ENCODE measurements around the gene ASIC1.

Gene ASIC1

DNA sequence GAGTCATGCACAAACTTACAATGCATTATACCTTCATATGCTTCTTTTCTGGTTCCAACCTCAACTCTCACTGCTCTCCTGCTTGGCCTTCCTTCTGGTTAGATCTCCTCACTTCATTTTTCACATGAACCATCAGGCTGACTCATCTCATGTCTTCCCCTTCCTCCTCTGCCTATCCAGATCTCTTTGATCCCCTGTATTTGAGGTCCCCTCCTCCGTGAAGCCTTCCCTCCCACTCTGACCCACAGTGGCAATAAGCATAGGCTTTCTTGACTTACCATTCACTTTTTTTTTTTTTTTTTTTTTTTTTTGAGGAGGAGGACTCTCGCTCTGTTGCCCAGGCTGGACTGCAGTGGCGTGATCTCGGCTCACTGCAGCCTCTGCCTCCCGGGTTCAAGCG, 14.7 kb upstream of the ASIC1 start:
- Histone ChIP-seq H3K27me3 (no peaks in the 10 kb centered on the region), H3K4me3 (ENCODE audit: low read depth, low read length) (no peak overlapping the region), H3K4me1 (peaks cover 4% of the 10 kb centered on the region; the same call in 1 of the 2 replicates), H3K36me3 (no peaks in the 10 kb centered on the region), H3K9me3 (no peaks in the 10 kb centered on the region)
- no peak for DNase-seq
- TF ChIP-seq, protein P1, sequence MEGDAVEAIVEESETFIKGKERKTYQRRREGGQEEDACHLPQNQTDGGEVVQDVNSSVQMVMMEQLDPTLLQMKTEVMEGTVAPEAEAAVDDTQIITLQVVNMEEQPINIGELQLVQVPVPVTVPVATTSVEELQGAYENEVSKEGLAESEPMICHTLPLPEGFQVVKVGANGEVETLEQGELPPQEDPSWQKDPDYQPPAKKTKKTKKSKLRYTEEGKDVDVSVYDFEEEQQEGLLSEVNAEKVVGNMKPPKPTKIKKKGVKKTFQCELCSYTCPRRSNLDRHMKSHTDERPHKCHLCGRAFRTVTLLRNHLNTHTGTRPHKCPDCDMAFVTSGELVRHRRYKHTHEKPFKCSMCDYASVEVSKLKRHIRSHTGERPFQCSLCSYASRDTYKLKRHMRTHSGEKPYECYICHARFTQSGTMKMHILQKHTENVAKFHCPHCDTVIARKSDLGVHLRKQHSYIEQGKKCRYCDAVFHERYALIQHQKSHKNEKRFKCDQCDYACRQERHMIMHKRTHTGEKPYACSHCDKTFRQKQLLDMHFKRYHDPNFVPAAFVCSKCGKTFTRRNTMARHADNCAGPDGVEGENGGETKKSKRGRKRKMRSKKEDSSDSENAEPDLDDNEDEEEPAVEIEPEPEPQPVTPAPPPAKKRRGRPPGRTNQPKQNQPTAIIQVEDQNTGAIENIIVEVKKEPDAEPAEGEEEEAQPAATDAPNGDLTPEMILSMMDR (IDR thresholded peaks at IDR 0.05; ENCODE audit: low read depth, low read length) = no peak

DNA sequence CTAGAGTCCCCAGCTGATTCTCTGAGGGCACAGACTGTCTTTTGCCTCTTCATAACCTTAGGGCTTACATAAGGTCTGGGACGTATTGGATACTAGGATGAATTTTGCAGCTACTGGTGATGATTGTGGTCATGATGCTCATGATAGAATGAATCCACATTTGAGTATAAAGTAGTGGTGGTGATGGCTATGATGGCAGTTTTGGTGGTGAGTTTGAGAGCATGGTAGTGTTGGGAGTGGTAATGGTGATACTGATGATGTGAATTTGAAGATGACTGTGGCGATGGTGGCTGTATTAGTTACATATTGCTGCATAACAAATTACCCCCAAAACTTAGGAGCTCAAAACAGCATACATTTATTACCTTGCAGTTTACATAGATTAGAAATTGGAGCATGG, 14.1 kb upstream of the ASIC1 start:
- Histone ChIP-seq H3K4me1 (peaks cover 4% of the 10 kb centered on the region; the same call in 1 of the 2 replicates), H3K9me3 (no peaks in the 10 kb centered on the region), H3K36me3 (no peaks in the 10 kb centered on the region), H3K27me3 (no peaks in the 10 kb centered on the region), H3K4me3 (ENCODE audit: low read depth, low read length) (no peak overlapping the region)
- TF ChIP-seq, protein P1 (IDR thresholded peaks at IDR 0.05; ENCODE audit: low read depth, low read length) = no peak
- no peak for DNase-seq

DNA sequence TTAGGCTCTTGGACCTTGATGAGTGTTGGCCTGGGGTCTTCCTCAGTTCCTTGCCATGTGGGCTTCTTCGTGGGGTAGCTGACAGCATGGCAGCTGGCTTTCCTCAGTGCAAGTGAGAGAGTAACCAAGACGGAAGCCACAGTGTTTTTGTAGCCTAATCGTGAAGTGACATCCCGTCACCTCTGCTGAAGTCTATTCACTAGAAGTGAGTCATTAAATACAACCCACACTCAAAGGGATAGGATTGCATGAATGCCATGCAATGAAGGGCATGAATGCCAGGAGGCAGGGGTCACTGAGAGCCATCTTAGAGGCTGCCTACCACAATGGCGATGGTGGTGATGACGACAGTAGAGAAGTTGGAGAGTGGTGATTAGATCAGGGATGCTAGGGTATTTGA, 13.5 kb upstream of the ASIC1 start:
- H3K4me1 ChIP-seq = peaks cover 4% of the 10 kb centered on the region; the same call in 1 of the 2 replicates
- no peak overlapping the region for H3K4me3 ChIP-seq (ENCODE audit: low read depth, low read length)
- no peaks in the 10 kb centered on the region for H3K36me3 ChIP-seq
- H3K9me3 ChIP-seq = no peaks in the 10 kb centered on the region
- DNase-seq = no peak
- TF ChIP-seq, protein P1 (IDR thresholded peaks at IDR 0.05; ENCODE audit: low read depth, low read length) = no peak
- H3K27me3 ChIP-seq = no peaks in the 10 kb centered on the region

DNA sequence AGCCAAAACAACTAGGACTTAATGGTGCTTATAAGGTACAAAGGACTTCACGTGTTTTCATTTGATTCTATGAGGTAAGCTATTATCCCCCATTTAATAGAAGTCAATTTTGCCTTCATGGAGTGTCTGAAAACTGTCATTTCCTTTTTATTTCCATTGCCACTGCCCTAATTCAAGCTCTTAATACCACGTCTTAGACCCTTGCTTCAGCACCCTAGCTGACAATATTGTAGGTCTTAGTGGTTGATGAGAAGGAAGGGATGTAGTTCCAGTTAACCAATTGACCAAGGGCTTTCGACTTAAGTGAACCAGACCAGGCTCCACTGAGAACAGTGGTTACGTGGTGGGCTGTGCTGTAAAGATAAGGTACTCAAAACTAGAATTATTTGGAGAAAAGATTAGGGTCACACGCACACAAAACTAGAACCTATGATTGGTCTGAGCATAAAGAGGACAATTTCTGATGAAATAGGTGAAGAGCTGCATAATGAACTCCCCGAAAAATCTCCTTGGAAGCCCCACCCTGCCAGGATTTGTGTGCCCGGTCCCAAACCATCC, 9.6 kb upstream of the ASIC1 start:
- Histone ChIP-seq H3K36me3 (no peaks in the 10 kb centered on the region), H3K4me1 (0 out of 2 replicates have a peak, but pooled peaks cover 3% of the 10 kb centered on the region), H3K4me3 (ENCODE audit: low read depth, low read length) (no peak overlapping the region), H3K9me3 (no peaks in the 10 kb centered on the region), H3K27me3 (no peaks in the 10 kb centered on the region)
- TF ChIP-seq, protein P1 (IDR thresholded peaks at IDR 0.05; ENCODE audit: low read depth, low read length) = no peak
- DNase-seq = no peak

DNA sequence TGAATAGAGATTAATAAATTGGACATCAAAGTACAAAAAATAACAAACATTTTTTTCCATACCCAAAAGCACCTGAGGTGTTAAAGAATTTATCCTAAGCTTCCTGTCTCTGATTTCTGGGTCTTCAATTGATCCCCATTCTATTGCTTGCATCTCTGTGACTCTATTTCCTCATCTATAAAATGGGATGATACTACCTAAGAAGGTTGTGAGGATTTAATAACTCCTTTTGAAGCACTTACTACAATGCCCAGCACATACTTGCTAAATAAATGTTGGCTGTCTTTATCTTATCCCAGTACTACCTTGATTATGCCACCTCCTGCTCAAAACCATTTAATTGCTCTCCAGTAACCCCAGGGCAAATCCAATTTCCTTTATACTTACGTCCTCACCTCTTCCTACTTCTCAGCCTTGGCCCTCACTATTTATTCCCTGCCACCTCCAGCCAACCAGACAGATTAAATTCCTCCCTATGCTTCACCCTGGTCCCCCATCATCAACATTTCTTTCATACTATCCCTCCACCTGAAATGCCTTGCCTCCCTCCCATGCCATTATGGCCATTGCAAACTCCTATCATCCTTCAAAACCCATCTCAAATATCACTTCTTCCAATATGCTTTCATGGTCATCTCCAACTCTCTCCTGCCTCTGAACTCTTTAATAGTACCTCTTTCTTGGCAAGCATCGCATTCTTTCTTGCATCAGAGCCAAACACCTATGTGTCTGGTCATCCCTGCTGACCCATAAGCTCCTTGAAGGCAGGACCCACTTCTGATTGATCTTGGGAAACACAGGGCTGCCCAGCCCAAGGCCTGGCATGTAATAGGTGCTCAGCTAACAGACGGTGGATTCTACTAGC, 7.9 kb upstream of the ASIC1 start:
- no peaks in the 10 kb centered on the region for H3K36me3 ChIP-seq
- H3K9me3 ChIP-seq = no peaks in the 10 kb centered on the region
- H3K4me1 ChIP-seq = 0 out of 2 replicates have a peak, but pooled peaks cover 3% of the 10 kb centered on the region
- no peaks in the 10 kb centered on the region for H3K27me3 ChIP-seq
- H3K4me3 ChIP-seq (ENCODE audit: low read depth, low read length) = no peak overlapping the region
- DNase-seq = no peak
- TF ChIP-seq, protein P1 (IDR thresholded peaks at IDR 0.05; ENCODE audit: low read depth, low read length) = no peak

DNA sequence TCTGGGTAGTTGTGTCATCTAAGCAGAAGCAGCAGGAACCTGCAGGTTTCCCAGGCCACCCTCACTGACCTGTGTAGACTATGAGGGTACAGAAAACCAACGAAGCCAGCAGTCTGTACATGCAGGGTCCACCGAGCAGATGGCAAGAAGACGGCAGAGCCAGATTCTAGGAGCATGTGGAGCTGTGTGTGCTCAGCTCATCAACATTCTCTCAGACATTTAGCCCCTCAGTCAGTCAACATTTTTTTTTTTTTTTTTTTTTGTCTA, 7.3 kb upstream of the ASIC1 start:
- Histone ChIP-seq H3K9me3 (no peaks in the 10 kb centered on the region), H3K27me3 (no peaks in the 10 kb centered on the region), H3K4me1 (0 out of 2 replicates have a peak, but pooled peaks cover 3% of the 10 kb centered on the region), H3K36me3 (no peaks in the 10 kb centered on the region), H3K4me3 (ENCODE audit: low read depth, low read length) (no peak overlapping the region)
- TF ChIP-seq, protein P1 (IDR thresholded peaks at IDR 0.05; ENCODE audit: low read depth, low read length) = no peak
- no peak for DNase-seq
